Thyroid gland (tissue), 4 donors: Measurements from ENCODE around the gene SYNRG.

Experiments used
- POLR2A ChIP-seq, 2 donors: fragments of 450-650 bp; IDR thresholded peaks; one replicate each; pipeline ENCODE4 v1.6.1; 2017; ENCODE audit warnings: antibody characterized with exemption in 2 of 2, mild to moderate bottlenecking in 2 of 2, moderate library complexity in 1 of 2
- TF ChIP-seq, protein P1 (sequence below), 6 experiments: fragments of 200-600 bp in 3 of 6; fragments of 450-650 bp in 3 of 6; sonication (generic) in 3 of 6; IDR thresholded peaks; one replicate each; pipeline ENCODE4 v1.5.1; 2016 to 2019; ENCODE audit warnings: antibody characterized with exemption in 6 of 6, mild to moderate bottlenecking in 2 of 6, inconsistent platforms in 1 of 6, moderate library complexity in 1 of 6

DNA sequence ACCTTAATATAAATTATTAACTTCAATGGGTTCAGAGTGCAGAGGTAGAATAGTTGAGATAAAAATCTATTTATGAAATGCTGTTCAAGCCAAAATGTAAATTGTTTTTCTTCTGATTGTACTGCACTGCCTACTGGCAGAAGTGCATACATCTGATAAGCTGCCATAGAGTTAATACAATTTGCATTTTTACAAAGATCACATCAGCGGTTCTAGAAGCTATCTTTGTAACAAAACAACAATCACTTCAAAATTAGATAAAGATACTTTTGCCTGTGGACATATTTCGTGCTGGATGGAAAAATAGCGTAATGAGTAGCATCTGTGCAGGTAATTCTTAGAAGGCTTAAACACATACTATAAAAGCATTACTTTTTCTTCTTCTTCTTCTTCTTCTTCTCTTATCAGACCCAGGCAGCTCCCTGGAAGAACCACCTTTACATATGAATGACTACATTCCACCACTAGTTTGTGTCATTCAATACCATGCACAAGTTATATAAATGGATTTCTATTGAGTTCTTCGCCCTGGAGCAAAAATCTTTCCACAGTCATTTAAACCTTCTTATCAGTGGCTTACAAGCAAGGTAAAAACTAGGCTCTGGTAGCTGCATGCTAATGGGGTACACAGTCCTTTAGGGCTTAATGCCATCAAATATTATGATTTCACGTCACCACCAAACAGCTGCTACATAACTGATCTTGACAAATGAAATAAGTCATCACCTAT lies 47.0 kb downstream of the SYNRG start:
- TF ChIP-seq, protein P1, sequence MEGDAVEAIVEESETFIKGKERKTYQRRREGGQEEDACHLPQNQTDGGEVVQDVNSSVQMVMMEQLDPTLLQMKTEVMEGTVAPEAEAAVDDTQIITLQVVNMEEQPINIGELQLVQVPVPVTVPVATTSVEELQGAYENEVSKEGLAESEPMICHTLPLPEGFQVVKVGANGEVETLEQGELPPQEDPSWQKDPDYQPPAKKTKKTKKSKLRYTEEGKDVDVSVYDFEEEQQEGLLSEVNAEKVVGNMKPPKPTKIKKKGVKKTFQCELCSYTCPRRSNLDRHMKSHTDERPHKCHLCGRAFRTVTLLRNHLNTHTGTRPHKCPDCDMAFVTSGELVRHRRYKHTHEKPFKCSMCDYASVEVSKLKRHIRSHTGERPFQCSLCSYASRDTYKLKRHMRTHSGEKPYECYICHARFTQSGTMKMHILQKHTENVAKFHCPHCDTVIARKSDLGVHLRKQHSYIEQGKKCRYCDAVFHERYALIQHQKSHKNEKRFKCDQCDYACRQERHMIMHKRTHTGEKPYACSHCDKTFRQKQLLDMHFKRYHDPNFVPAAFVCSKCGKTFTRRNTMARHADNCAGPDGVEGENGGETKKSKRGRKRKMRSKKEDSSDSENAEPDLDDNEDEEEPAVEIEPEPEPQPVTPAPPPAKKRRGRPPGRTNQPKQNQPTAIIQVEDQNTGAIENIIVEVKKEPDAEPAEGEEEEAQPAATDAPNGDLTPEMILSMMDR (IDR thresholded peaks at IDR 0.05), result no peak
- no peak for TF ChIP-seq POLR2A (IDR thresholded peaks at IDR 0.05)
